ENCODE results near the gene RALY.

The RALY gene

DNA sequence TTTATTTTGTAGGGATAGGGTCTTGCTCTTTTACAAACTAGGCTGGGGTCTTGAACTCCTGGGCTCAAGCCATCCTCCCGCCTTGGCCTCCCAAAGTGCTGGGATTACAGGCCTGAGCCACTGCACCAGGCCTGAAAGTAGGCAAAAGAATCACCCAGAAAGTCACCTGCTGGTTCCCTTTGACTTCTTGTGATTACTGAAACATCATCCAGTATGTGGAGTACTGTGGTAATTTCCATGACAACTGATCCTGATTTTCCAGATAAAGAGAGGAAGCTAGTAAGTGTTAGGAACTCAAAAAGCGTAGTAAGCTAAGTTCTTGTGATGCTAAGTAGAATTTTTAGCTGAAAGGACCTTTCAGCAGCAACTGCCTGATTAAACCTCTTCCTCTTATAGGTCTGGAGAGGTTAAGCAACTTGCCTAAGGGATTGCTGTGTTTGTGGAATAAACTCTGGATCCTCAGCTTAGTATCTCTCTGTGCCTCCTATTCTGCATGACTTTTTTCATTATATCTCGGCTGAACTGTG, 16.8 kb downstream of the RALY start:
- no peak for TF ChIP-seq CTCF (IDR thresholded peaks at IDR 0.05; ENCODE audit: low read depth, low read length)
- H3K4me3 ChIP-seq (ENCODE audit: low read depth, low read length): no peak overlapping the region
- DNase-seq (ENCODE audit: low read depth, low spot score): no peak
- in situ Hi-C loops (cut with HindIII; ENCODE audit: low sequenced_read_pairs): no loop called here

DNA sequence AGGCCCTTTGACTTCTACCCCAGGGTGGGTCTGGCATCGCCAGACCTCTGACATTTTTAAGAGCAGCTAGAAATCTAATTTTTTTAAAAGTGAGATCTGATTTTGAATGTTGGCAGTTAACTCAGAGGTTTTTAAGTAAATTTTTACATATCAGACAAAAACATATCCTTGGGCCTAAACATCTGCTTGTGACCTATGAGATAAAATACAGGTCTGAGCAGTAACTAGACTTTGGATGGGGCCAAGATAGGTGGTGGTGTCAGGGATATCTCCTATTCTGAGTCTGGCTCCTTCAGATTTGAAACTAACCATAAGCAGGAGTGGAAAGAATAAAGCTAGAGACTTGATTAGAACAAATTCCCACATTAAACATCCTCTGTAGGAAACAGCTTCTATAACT, 17.6 kb downstream of the RALY start:
- no peak overlapping the region for H3K4me3 ChIP-seq (ENCODE audit: low read depth, low read length)
- no peak for DNase-seq (ENCODE audit: low read depth, low spot score)
- no peak for TF ChIP-seq CTCF (IDR thresholded peaks at IDR 0.05; ENCODE audit: low read depth, low read length)
- in situ Hi-C loops (cut with HindIII; ENCODE audit: low sequenced_read_pairs): no loop called here

- no peak overlapping the region for H3K4me3 ChIP-seq (ENCODE audit: low read depth, low read length)
- TF ChIP-seq CTCF (IDR thresholded peaks at IDR 0.05; ENCODE audit: low read depth, low read length): no peak
- no peak for DNase-seq (ENCODE audit: low read depth, low spot score)
- in situ Hi-C loops (cut with HindIII; ENCODE audit: low sequenced_read_pairs): no loop called here
Measured at GRCh38 chr20:34012330-34012729, 18.6 kb downstream of the RALY start.

- no peak for DNase-seq (ENCODE audit: low read depth, low spot score)
- in situ Hi-C loops (cut with HindIII; ENCODE audit: low sequenced_read_pairs): no loop called here
- no peak for TF ChIP-seq CTCF (IDR thresholded peaks at IDR 0.05; ENCODE audit: low read depth, low read length)
Measured at GRCh38 chr20:34012735-34013134, 19.0 kb downstream of the RALY start.

GRCh38 chr20:34013554-34013953, 19.8 kb downstream of the RALY start:
- in situ Hi-C loops (cut with HindIII; ENCODE audit: low sequenced_read_pairs): no loop called here
- H3K4me3 ChIP-seq (ENCODE audit: low read depth, low read length): no peak overlapping the region
- no peak for DNase-seq (ENCODE audit: low read depth, low spot score)
- TF ChIP-seq CTCF (IDR thresholded peaks at IDR 0.05; ENCODE audit: low read depth, low read length): no peak

More at GRCh38 chr20:34012735-34013134, 19.0 kb downstream of the RALY start:
- H3K4me3 ChIP-seq (ENCODE audit: low read depth, low read length): no peak overlapping the region

- no peak for DNase-seq (ENCODE audit: low read depth, low spot score)
- no peak for TF ChIP-seq CTCF (IDR thresholded peaks at IDR 0.05; ENCODE audit: low read depth, low read length)
- in situ Hi-C loops (cut with HindIII; ENCODE audit: low sequenced_read_pairs): no loop called here
- H3K4me3 ChIP-seq (ENCODE audit: low read depth, low read length): no peak overlapping the region
Measured at GRCh38 chr20:34014878-34015277, 21.2 kb downstream of the RALY start.

Data from astrocyte of the spinal cord (primary cell).